HEK293 (cell line): Measurements from ENCODE around the gene MAPK8IP3.

Experiments used
- BCL11B ChIP-seq: fragments of 450-650 bp; formaldehyde crosslinking; IDR thresholded peaks from 2 replicates; pipeline ENCODE4 v1.5.1; 2016; ENCODE audit warnings: low read depth, missing biosample characterization, missing genetic modification characterization
- OSR2 ChIP-seq: fragments of 450-650 bp; formaldehyde crosslinking; IDR thresholded peaks from 2 replicates; pipeline ENCODE4 v1.5.1; 2016; ENCODE audit warnings: missing biosample characterization, missing genetic modification characterization
- SALL2 ChIP-seq: fragments of 450-650 bp; formaldehyde crosslinking; IDR thresholded peaks from 2 replicates; pipeline ENCODE4 v1.5.0; 2017; ENCODE audit warnings: missing biosample characterization, mild to moderate bottlenecking, missing genetic modification characterization, borderline replicate concordance
- SCRT1 ChIP-seq: fragments of 450-650 bp; formaldehyde crosslinking; IDR thresholded peaks from 2 replicates; pipeline ENCODE4 v1.5.1; 2016; ENCODE audit warnings: missing biosample characterization, missing genetic modification characterization, borderline replicate concordance
- ZEB2 ChIP-seq: fragments of 450-650 bp; formaldehyde crosslinking; IDR thresholded peaks from 2 replicates; pipeline ENCODE4 v1.5.1; 2016; ENCODE audit warnings: missing biosample characterization, missing genetic modification characterization
- ZNF114 ChIP-seq: fragments of 450-650 bp; formaldehyde crosslinking; IDR thresholded peaks from 2 replicates; pipeline ENCODE4 v1.5.0; 2017; ENCODE audit warnings: missing biosample characterization, missing genetic modification characterization
- ZNF174 ChIP-seq: fragments of 450-650 bp; formaldehyde crosslinking; IDR thresholded peaks from 2 replicates; pipeline ENCODE4 v1.5.0; 2017; ENCODE audit warnings: missing biosample characterization, mild to moderate bottlenecking, missing genetic modification characterization
- ZNF175 ChIP-seq: fragments of 450-650 bp; formaldehyde crosslinking; IDR thresholded peaks from 2 replicates; pipeline ENCODE4 v1.5.1; 2016; ENCODE audit warnings: missing biosample characterization, missing genetic modification characterization
- ZNF24 ChIP-seq: fragments of 450-650 bp; formaldehyde crosslinking; IDR thresholded peaks from 2 replicates; pipeline ENCODE4 v1.5.1; 2016; ENCODE audit warnings: missing biosample characterization, missing genetic modification characterization
- ZNF354C ChIP-seq: fragments of 450-650 bp; formaldehyde crosslinking; IDR thresholded peaks from 2 replicates; pipeline ENCODE4 v1.5.1; 2016; ENCODE audit warnings: missing biosample characterization, missing genetic modification characterization, low read depth, borderline replicate concordance
- ZNF585B ChIP-seq: fragments of 450-650 bp; formaldehyde crosslinking; IDR thresholded peaks from 2 replicates; pipeline ENCODE4 v1.5.1; 2016; ENCODE audit warnings: missing biosample characterization, missing genetic modification characterization
- ZNF768 ChIP-seq: fragments of 450-650 bp; formaldehyde crosslinking; IDR thresholded peaks from 2 replicates; pipeline ENCODE4 v1.5.1; 2018; ENCODE audit warnings: missing biosample characterization, mild to moderate bottlenecking, missing genetic modification characterization
- TF ChIP-seq, protein P1 (sequence below): fragments of 450-650 bp; formaldehyde crosslinking; IDR thresholded peaks from 2 replicates; pipeline ENCODE4 v1.5.1; 2016; ENCODE audit warnings: missing biosample characterization, missing genetic modification characterization

GRCh38 chr16:1759511-1759910 is 53.5 kb downstream of the MAPK8IP3 start:
- TF ChIP-seq, protein P1, sequence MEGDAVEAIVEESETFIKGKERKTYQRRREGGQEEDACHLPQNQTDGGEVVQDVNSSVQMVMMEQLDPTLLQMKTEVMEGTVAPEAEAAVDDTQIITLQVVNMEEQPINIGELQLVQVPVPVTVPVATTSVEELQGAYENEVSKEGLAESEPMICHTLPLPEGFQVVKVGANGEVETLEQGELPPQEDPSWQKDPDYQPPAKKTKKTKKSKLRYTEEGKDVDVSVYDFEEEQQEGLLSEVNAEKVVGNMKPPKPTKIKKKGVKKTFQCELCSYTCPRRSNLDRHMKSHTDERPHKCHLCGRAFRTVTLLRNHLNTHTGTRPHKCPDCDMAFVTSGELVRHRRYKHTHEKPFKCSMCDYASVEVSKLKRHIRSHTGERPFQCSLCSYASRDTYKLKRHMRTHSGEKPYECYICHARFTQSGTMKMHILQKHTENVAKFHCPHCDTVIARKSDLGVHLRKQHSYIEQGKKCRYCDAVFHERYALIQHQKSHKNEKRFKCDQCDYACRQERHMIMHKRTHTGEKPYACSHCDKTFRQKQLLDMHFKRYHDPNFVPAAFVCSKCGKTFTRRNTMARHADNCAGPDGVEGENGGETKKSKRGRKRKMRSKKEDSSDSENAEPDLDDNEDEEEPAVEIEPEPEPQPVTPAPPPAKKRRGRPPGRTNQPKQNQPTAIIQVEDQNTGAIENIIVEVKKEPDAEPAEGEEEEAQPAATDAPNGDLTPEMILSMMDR (tag by site-specific recombination): no peak
- TF ChIP-seq ZNF24 (tag by site-specific recombination): no peak
- TF ChIP-seq ZNF768 (tag by site-specific recombination): no peak
- TF ChIP-seq ZNF175: no peak
- TF ChIP-seq ZNF354C: no peak
- TF ChIP-seq ZEB2 (tag by site-specific recombination): no peak
- no peak for TF ChIP-seq SCRT1 (tag by site-specific recombination)
- TF ChIP-seq OSR2 (tag by site-specific recombination): no peak
- TF ChIP-seq ZNF174: no peak
- no peak for TF ChIP-seq BCL11B (tag by site-specific recombination)
- no peak for TF ChIP-seq SALL2
- no peak for TF ChIP-seq ZNF114 (tag by site-specific recombination)
- TF ChIP-seq ZNF585B: no peak
